ENCODE measurements around the gene FAM151B.

DNA sequence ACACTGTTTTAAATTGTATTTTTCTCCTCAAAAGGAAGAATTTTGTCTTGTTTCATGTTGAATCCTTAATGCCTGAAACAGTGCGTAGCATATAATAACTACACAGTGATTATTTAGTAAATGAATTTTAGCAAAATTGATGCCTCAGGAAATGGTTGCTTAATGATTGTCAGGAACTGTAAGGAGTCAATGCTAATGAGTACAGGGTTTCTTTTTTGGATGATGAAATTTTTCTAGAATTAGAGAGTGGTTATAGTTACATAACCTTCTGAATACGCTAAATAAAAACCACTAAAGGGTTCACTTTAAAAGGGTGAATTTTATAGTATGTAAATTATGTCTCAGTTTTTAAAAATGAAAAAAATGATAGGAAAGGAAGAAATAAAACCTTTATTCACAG, 14.9 kb downstream of the FAM151B start:
- TF ChIP-seq, protein P1, sequence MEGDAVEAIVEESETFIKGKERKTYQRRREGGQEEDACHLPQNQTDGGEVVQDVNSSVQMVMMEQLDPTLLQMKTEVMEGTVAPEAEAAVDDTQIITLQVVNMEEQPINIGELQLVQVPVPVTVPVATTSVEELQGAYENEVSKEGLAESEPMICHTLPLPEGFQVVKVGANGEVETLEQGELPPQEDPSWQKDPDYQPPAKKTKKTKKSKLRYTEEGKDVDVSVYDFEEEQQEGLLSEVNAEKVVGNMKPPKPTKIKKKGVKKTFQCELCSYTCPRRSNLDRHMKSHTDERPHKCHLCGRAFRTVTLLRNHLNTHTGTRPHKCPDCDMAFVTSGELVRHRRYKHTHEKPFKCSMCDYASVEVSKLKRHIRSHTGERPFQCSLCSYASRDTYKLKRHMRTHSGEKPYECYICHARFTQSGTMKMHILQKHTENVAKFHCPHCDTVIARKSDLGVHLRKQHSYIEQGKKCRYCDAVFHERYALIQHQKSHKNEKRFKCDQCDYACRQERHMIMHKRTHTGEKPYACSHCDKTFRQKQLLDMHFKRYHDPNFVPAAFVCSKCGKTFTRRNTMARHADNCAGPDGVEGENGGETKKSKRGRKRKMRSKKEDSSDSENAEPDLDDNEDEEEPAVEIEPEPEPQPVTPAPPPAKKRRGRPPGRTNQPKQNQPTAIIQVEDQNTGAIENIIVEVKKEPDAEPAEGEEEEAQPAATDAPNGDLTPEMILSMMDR (IDR thresholded peaks at IDR 0.05) = no peak
- no peak for TF ChIP-seq POLR2A (IDR thresholded peaks at IDR 0.05)
